Stimulated activated naive CD4-positive, alpha-beta T cell treated with Interleukin-2 at 50 U/mL for 16 hours (primary cell): ENCODE measurements around the gene USH2A.

Experiments used
- DNase-seq: peaks from one replicate; lab custom pipeline; 2025; lab: John Stamatoyannopoulos, UW

Gene USH2A

DNA sequence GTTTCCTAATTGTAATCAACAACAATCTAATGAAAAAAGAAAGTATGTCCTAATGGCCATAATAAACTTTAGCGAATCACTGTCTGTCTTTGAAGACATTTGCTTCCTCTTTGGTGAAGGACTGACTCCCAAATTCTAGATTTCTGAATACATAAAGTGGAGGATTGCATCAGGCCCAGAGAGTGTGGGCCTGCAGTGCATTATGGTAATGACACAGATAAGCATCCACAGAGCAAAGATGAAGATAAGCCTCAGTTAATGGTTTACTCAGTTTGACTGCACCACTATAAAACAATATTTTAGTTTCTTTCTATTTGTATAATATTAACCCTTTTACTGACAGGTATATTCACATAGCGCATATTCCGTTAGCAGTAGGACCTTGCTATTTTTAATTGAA, 490.7 kb downstream of the USH2A start:
- no peak for DNase-seq

DNA sequence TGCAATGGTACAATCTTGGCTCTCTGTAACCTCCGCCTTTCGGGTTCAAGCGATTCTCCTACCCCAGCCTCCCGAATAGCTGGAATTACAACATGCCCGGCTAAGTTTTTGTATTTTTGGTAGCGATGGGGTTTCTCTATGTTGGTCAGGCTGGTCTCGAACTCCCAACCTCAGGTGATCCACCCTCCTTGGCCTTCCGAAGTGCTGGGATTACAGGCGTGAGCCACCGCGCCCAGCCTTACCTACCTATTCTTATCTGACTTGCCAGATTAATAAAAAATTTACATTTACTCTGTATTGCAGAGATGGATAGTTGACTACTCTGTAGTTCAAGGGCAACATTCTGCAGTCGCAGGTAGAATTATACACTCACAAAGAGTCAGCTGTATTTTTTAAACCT, 496.6 kb downstream of the USH2A start:
- DNase-seq: no peak

DNA sequence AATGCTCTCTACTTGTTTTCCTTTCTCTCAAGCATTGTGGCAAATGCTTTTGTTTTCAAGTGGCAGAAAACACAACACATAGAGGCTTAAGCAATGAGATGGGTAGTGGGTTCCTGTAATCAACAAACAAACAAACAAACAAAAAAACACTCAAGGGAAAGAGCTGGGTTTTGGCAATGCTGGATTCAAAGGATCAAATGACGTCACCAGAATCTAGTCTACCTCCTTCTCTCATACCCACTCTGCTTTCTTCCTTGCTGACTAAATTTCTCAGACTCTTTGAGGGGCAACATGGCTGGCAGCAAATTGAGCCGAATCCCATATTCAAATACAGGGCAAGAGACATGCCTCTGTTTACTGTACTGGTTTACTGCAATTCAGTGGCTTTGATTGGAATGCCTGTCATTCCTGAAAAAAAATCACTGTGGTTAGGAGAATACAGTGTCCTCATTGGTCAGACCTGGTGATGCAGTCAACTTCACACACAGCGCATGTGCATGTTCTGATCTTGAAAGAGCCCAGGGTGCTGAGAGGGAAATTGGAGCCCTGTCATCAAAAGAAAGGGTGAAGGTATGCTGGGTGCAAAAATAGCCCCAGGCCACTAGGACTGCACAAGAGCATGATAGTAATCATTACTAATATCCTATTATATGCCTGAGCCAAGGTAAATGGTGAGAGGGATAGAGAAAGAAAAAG, 500.0 kb downstream of the USH2A start:
- no peak for DNase-seq

DNA sequence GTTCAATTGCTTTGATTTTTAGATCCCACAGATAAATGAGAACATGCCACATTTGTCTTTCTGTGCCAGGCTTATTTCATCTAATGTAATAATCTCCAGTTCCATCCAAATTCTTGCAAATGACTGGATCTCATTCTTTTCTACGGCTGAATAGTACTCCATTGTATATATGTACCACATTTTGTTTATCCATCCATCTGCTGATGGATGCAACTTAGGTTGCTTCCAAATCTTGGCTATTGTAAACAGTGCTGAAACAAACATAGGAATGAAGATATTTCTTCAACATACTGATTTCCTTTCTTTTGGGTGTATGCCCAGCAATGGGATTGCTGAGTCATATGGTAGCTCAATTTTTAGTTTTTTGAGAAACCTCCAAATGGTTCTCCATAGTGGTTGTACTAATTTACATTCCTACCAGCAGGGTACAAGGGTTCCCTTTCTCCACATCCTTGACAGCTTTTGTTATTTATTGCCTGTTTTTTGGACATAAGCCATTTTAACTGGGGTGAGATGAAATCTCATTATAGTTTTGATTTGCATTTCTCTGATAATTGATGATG, 511.8 kb downstream of the USH2A start:
- DNase-seq: no peak

DNA sequence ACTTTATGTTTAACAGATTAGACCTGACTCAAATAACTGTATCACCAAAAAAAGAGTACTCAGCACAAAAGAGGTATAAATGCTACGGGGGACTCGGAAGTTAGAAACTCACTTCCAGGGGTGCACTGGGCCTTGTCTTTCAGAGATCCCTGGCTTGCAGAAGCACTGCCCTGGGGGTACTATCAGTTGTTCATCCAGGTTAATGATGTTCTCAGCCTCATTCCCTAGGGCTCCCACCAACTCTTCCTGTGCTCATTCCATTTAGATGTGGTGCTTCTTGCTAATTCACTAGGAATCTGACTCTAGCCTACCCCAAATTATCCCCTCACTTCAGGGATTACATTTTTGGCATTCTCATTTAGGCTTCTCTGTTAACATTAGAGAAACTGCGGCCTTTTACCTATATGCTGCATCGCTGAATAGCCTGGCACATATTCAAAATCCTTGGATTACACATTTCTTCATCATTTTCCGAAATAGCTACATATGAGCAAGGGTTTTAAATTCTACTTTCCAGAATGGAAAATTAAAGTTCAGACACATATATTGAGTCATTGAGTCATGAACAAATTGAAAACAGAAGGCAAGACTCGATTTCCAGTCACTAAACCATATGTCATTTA, 517.6 kb downstream of the USH2A start:
- DNase-seq: no peak

DNA sequence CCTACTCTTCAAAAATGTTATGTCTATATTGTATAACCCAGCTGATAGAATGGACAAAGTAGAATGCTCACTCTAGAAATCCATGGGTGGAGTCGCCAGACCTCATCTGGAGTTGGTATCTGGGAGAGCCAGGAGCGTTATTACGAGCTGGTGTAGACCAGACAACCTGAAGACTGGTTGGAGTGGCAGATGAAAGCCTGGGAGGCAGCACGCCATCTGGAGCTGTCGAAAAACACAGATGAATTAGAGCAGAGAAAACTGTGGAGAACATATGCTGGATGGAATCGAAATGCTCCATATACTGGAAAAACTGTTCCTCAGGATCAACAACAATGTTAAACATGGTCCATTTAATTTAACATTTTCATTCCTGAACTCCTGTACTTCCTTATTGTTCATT, 522.6 kb downstream of the USH2A start:
- DNase-seq: no peak

DNA sequence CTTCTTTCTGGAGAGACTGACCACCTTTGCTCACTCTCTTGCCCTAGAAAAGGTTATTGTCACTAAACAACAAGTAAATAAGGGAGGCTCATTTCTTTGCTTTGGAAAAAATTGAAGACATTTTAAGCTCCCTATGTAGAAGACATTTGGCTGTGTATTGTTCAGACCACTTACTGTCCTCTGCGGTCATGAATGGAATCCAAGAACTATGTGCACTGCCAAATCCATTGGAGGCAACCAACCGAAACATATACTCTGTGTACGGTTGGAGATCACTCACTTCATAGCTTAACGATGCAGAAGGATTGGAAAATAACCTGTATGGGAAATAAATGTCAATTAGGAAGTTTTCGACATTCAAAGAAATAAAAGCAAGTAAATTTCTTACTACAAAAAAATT, 523.3 kb downstream of the USH2A start:
- DNase-seq: no peak

DNA sequence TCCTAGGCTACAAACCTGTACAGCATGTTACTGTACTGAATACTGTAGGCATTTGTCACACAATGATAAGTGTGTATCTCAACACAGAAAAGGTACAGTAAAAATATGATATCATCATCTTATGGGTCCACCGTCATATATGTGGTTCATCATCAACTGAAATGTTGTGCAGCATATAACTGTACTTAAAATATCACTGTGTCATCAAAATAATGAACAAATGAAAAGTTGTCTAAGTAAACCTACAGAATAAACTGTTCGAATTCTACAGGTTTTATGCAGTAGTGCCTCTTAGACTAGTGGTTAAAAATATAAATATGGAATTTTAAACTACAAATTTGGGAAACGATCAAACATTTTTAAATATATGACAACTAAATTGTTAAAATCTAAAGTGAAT, 527.4 kb downstream of the USH2A start:
- DNase-seq: no peak

DNA sequence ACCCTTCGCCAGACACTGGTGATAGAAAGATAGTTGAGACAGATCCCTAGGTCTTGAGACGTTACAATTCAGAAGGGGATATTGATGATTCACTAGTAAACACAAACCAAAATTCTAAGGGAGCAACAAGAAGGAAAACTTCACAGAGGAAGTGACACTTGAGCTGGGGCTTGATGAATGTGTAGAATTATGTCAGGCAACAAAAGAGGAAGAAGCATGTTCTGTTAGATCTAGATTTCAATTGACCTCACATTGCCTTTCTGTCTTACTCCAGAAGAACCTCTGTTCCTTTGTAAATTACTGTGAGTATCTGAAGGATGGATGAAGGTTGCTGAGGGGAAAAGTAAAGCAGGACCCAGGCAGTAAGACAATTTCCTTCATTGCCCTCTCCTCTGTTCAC, 528.0 kb downstream of the USH2A start:
- DNase-seq: no peak

DNA sequence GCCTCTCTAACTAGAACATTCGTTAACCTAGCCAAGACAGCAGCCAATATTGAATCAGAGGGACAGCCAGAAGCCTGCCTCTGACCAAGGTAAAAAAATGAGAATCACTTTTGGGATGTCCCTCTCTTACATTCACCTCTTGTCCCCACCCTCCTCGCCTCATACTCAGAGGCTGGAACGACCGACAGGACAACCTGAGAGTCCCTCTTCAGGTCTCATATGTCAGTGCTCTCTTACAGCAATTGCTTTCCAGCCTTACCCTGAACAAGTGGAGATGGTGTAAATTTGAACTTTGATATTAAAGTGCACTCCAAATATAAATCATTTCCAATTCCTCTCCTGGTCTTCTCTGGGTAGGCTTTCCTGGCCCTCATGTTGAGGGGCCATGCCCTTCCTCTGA, 528.6 kb downstream of the USH2A start:
- DNase-seq: no peak

DNA sequence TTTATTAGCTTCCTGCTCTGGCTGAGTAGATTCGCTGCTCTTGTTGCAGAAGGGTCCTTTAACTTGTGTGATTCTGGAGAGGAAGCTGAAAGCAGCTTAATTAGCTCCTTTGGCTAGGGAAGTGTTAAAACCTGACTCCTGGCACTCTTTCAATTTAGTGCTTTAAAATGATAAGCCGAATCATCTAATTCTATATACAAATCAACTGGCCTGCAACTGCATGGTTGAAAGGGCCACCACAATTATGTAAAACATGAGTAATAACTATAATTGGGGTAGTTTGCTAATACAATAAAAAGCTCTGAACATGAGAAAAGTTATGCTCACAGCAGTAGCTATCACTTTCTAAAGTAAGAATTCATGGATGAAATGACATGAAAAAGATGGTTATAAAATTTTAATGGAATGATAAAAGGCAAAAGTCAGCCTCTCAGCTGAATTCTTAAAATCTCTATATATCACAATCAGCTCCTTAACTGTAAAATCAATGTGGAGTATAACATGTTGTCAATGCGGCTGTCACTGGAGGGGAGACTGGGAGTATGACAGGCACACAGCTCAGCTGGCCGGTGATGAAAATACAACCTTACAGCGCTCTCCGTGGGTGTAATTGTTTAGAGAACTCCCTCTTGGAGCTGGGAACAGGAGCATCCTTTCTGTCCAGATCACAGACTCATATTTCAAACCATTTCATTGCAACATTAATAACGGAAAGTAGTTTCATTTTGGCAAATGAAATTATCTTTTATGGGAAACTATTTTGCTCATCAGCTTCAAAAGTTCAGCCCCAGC, 531.8 kb downstream of the USH2A start:
- DNase-seq: no peak

DNA sequence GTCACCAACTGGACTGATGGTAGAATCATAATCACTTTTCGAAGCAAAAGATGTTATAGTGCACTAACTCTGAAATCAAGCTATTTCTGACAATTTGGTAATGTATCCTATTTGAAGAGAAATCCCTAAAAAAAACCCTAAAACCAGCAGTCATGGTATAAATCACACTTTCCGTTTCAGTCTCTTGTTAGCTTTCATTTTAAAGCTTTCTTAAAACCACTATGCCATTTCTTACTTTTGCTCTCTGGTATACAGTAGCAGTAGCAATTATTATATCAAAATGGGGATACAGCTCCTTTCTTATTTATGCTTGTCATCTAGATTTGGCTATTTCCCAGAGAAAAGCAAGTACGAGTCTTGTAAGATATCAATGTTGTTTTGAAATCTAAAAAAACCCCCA, 532.8 kb downstream of the USH2A start:
- DNase-seq: no peak

DNA sequence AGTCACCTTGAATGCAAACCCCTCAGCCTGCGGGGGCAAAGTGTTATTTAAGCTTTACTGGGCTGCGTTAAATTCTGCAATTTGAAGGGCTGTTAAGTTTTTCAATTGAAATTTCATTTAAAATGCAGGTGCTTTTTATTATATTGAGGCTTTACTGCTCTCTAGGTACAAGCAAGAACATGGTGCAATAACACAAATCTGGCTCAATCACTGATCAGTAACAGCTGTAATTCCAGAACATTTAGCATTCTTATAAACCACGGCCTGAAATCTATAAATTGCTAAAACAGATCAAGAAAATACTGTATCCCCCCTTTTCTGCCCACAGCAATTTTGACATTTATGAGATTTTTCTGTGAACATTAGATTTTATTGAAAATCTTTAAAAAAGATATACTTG, 533.4 kb downstream of the USH2A start:
- DNase-seq: no peak

DNA sequence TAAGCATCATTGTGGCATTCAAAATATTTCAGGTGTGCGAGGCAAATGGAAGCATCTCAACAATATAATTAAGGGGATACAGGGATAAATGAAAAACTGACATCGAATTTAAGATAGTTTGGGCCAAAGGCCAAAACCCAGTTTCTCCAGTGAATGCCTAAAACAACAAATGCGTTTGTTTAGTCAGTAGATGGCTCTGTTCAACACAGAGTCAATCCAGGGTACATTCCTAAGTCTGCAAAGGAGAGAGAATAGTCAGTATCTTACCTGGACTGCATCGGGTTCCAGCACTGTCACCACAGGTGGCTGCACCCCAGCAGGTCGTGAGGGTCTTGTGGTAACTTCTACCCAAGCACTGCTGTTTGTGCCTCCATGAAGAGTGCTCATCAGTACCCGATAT, 535.1 kb downstream of the USH2A start:
- DNase-seq: no peak

DNA sequence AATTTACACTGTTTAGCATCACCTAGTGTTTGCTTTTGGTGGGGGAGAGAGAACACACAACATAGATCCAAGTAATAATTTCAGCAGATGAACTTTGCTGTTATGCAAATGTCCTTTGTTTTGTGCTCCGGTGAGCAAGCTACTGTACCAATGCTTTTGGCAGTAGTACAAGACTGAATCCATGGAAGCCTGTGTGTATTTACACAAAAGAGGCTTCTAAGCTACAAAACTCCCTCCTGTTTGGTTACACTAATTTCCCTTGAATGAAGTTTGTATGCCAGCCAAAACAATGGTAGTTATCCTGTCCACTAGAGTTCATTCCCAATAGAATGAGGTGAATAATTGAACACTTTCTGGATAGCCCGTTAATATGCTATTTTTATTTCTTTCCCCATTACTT, 535.6 kb downstream of the USH2A start:
- no peak for DNase-seq

DNA sequence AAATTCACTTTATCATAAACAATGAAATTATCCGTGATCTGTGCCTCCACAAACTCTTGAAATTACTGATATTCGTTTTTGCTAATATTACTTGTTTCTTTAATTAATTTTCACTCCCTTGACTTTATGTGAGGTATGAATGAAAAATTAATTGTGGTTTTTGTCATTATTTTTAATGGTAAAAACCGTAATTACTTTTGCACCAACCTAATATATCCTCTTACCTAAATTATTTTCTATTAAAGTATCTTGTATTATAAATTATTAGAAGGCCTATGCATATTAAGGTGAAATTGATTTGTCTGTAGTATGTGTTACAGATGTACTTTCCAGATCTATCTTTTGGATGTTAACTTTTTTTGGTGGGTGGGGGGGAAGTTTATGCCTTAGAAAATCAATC, 540.2 kb downstream of the USH2A start:
- DNase-seq: no peak

DNA sequence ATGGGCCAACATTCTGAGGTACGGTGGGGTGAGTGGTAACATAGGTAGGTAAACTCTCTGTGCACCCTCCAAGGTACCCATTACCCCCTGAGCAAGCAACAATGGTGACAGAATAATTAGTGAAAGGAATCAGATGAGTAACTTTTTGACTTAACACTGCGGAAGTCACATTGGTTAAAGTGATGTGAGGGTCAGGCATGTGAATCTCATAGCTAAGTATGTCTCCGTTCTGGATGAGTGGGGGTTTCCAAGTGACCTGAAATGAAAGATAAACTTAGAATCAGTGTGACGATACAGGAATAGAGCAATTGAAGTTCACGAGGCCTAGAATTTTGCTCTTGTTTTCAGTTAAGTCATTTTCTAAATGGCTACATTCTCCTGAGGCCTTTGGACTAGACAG, 544.4 kb downstream of the USH2A start:
- DNase-seq: no peak

DNA sequence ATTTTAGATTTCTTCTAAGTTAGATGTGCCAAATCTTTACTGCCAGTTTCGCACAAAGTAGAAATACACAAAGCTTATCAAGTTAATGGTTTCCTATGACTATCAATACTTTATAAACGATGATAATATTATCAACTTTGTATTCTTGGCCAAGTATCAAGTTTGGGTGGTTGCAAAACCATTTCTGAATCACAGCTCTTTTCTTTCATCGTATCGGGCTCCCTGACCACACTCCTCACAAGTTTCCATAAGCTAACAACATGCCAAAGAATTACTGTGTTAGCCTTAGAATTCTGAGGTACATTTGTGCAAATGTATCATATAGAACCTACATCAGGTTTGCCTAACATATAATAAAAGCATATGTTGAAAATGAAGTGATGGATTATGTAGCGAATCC, 545.1 kb downstream of the USH2A start:
- no peak for DNase-seq

DNA sequence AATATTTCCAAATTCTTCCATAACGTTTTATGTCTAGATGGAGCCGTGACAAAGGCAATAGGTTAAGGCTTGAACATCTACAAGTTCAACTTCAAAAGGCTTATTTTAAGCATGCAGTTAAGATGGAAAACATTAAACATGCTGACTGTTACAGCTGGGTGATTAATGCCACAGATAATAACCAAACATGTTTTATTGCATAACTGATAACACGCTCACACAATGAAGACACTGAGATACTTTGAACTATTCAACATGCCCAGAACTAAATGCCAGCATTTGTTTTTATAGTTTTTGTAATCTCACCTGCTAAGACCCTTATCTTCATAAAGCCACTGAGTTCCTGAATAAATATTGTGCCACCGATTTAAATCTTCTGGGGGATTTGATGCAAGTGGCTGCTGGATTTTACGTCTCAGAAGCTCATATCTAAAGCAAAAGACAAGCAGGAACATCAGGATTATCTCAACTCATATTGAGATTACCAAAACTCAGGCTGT, 545.7 kb downstream of the USH2A start:
- no peak for DNase-seq

DNA sequence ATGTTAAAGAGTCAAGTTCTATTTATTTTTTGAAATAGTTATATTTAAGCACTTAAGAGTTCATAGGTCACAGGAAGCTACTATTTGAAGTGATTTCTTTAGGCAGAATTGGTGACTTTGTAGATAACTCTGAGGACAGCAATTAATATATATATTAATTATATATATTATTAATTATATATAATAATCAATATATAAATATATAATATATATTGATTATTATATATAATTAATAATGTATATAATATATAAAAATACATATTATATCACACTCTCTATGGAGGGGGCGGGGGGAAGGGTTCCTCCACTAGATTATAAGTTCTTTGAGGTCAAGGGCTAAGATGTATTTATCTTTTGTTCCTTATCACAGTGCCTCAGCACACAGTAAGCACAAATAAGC, 547.5 kb downstream of the USH2A start:
- DNase-seq: no peak

DNA sequence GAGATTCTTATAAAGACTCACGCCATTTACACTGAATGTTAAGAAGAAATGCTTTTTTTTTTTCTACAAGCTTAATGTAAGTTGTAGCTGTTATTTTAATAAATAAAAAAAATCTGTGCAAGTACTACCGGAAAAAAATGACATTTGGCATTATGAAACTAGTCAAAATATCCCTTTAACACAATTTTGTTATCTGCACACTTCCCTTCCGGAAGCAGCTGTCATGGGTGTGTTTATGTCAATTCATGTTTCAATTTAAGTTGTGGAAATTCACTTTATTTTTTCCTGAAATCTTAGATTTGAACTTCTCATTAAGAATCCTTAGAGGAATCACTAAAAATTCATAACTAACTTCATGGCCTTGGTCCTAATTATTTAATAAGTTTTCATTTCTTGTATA, 548.0 kb downstream of the USH2A start:
- no peak for DNase-seq

DNA sequence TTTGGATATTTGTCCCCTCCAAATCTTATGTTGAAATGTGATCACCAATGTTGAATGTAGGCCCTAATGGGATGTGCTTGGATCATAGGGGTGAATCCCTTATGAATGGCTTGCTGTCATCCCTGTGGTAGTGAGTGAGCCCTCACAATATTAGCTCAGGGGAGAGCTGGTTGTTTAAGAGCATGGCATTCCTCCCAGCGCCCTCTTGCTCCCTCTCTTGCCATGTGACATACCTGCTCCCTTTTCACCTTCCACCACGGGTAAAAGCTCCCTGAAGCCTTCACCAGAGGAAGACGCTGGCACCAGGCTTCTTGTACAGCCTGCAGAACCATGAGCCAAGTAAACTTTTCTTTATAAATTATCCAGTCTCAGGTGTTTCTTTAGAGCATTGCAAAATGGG, 550.6 kb downstream of the USH2A start:
- no peak for DNase-seq

DNA sequence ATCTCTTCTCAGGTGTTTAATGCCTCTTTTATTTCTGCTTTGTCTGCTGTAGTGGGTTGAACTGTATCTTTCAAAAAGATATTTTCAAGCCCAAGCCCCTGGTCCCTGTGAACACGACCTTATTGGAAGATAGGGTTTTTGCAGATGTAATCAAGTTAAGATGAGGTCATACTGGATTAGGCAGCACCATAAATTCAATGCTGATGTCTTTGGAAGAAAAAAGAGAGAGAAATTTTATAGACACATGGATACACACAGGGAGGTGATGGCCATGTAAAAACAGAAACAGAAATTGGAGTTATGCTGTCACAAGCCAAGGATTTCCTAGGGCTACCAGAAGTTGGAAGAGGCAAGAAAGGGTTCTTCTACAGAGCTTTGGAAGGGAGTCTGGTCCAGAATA, 554.7 kb downstream of the USH2A start:
- DNase-seq: no peak
